Adrenal gland (tissue), 12 donors: ENCODE measurements around the gene CCT8. TPM values are rescaled to one million over a fixed set of nuclear protein-coding genes. Genes with fewer than 3 reads are reported as not detected.

ENCODE experiments used
- DNase-seq, 7 donors: peaks; one replicate each; pipeline ENCODE4 v3.0.0-alpha.2; 2019 to 2020
- H3K27ac ChIP-seq, 5 donors: fragments of 200-600 bp; sonication (generic) in 4 of 5; 1 replicate in 3 of 5; 2 replicates in 2 of 5; pipeline versions ENCODE4 v1.5.1 to v1.8.0; 2016 to 2020; ENCODE audit warnings: mild to moderate bottlenecking in 1 of 5
- H3K27me3 ChIP-seq: fragments of 200-600 bp; 2 replicates; pipeline ENCODE4 v1.8.0; 2021
- H3K36me3 ChIP-seq, 2 donors: fragments of 200-600 bp; replicated peaks in 1 of 2; 1 replicate in 1 of 2; 2 replicates in 1 of 2; pipeline versions ENCODE4 v1.5.1 to v1.8.0; 2018 to 2022
- H3K4me1 ChIP-seq, 2 donors: fragments of 200-600 bp; replicated peaks in 1 of 2; 1 replicate in 1 of 2; 2 replicates in 1 of 2; pipeline versions ENCODE4 v1.5.1 to v1.8.0; 2018 to 2021
- H3K4me3 ChIP-seq, 4 donors: fragments of 200-600 bp; sonication (generic) in 3 of 4; one replicate each; pipeline ENCODE4 v1.5.1; 2016 to 2018
- H3K9me3 ChIP-seq, 3 donors: fragments of 200-600 bp; sonication (generic) in 1 of 3; replicated peaks in 1 of 3; 1 replicate in 2 of 3; 2 replicates in 1 of 3; pipeline versions ENCODE4 v1.5.1 to v1.8.0; 2016 to 2021
- POLR2A ChIP-seq, 2 donors: fragments of 450-650 bp; IDR thresholded peaks; one replicate each; pipeline ENCODE4 v1.6.1; 2017; ENCODE audit warnings: antibody characterized with exemption in 2 of 2, mild to moderate bottlenecking in 2 of 2, moderate library complexity in 1 of 2
- WGBS, 4 donors: extraction: QIAGEN DNeasy Blood & Tissue Kit in 2 of 4; methylation state at CpG; one replicate each; pipeline versions ENCODE4 v1.1.5 to v1.1.7; 2013 to 2017; 5-methylcytosine and 5-hydroxymethylcytosine counted together
- intact Hi-C, 2 donors: fragments of 100-400 bp; cut with DNase I; formaldehyde crosslinking; loops; one replicate each; pipeline versions ENCODE4 v1.14.1 to v1.15.0; 2022 to 2023
- polyA plus RNA-seq, 3 donors: library from polyadenylated mRNA; stranded (reverse); fragments of 200-250 nt in 2 of 3; fragments of 350-450 nt in 1 of 3; fragmentation: Illumina TruSeq in 1 of 3; extraction: RNeasy Lipid Tissue Mini Kit (QIAGEN cat#74804) in 1 of 3; gene quantifications; one replicate each; pipeline ENCODE4 v1.2.3, GENCODE V29; 2013 to 2014
- total RNA-seq, 9 donors: library from RNA; depleted of rRNA in 4 of 9; stranded (reverse); fragments of >200 nt in 4 of 9; fragments of 120-200 nt in 1 of 9; fragmentation: NEBNext Ultra II Directional in 1 of 9; extraction: Animal tissue kit (Norgen Biotek cat#: 25700) in 1 of 9; gene quantifications; one replicate each; pipeline versions ENCODE4 v1.1.0 to v1.2.4, GENCODE V29; 2013 to 2023
- TF ChIP-seq, protein P1 (sequence below), 6 experiments: fragments of 450-650 bp in 4 of 6; fragments of 200-600 bp in 2 of 6; sonication (generic) in 1 of 6; IDR thresholded peaks; 1 replicate in 5 of 6; 2 replicates in 1 of 6; pipeline versions ENCODE4 v1.5.1 to v1.8.0; 2016 to 2021; ENCODE audit warnings: antibody characterized with exemption in 6 of 6, mild to moderate bottlenecking in 2 of 6, moderate library complexity in 1 of 6
- donor health status: healthy with polysubstance abuse.
- donor health status: Bipolar disorder and iron deficiency.
- donor health status: DM: yes; HTN: yes; CAD: no.
- donor health status: DM: no; HTN: no; CAD: no.
- donor health status: DM: no; HTN: no; CAD: no.
- donor health status: DM: yes; HTN: yes; CAD: no.

The CCT8 gene
- total and polyA plus RNA-seq, 12 donors, result 108 to 382 (median 165) TPM

- Histone ChIP-seq H3K9me3 (no peaks in the 10 kb centered on the region), H3K27ac (no peak overlapping the region), H3K4me3 (no peak overlapping the region), H3K27me3 (no peaks in the 10 kb centered on the region), H3K4me1 (no peaks in the 10 kb centered on the region), H3K36me3 (peaks cover 0 to 89% of the 10 kb centered on the region in 2 donors)
- 59 to 96% (median 89%) methylated on average over 1 of the region's 1 CpG for WGBS, 4 donors
- no peak for TF ChIP-seq POLR2A (IDR thresholded peaks at IDR 0.05)
- TF ChIP-seq, protein P1, sequence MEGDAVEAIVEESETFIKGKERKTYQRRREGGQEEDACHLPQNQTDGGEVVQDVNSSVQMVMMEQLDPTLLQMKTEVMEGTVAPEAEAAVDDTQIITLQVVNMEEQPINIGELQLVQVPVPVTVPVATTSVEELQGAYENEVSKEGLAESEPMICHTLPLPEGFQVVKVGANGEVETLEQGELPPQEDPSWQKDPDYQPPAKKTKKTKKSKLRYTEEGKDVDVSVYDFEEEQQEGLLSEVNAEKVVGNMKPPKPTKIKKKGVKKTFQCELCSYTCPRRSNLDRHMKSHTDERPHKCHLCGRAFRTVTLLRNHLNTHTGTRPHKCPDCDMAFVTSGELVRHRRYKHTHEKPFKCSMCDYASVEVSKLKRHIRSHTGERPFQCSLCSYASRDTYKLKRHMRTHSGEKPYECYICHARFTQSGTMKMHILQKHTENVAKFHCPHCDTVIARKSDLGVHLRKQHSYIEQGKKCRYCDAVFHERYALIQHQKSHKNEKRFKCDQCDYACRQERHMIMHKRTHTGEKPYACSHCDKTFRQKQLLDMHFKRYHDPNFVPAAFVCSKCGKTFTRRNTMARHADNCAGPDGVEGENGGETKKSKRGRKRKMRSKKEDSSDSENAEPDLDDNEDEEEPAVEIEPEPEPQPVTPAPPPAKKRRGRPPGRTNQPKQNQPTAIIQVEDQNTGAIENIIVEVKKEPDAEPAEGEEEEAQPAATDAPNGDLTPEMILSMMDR (IDR thresholded peaks at IDR 0.05), result no peak
- intact Hi-C loops, result loop anchor here in 1 of 2 donors (5.0 kb wide), 1 partner anchor 33 kb away; no protein-coding TSS in a partner anchor
- no peak for DNase-seq
Measured at GRCh38 chr21:29034678-29035077, 38.8 kb downstream of the CCT8 start.

DNA sequence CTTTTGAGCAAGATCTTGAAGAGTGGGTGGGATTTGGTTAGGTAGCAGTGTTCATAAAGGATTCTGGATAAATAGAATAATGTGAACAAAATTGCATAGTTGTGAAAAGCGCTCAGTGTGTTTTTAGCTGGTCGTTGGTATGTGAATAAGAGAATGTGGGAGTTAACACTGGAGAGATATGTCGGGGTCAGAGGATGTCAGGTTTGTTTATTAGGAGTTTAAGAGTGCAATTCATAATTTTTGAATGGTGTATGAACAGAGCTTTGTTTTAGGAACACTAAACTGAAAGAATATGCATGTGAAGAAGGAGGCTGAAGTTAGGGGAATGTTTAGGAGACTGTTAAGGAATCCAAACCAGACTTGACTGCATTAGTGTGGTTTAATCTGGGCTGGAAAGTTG lies 39.6 kb downstream of the CCT8 start:
- no peak overlapping the region for H3K27ac ChIP-seq
- TF ChIP-seq, protein P1 (IDR thresholded peaks at IDR 0.05), result no peak
- no peak for TF ChIP-seq POLR2A (IDR thresholded peaks at IDR 0.05)

DNA sequence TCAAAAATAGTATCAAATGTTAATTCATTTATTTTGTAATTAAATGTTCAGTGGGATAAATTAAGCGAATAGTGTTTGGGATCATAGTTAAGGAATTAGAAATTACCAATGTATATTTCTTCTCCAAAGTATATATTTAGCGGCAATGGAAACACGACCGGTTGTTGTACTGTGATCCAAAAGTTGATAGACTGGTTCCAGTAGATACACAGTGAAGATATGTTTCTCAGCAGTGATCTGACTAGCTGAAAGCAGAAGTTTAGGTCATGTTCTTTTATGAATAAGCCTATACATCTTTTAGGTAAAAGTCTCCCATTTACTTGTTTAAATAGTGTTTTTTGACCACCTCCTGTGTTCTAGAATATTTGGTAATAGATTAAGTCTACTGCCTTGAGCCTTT lies 40.1 kb downstream of the CCT8 start:
- H3K4me3 ChIP-seq, result no peak overlapping the region

More for the DNA sequence above, 39.6 kb downstream of the CCT8 start:
- H3K9me3 ChIP-seq, result no peaks in the 10 kb centered on the region
- no peaks in the 10 kb centered on the region for H3K4me1 ChIP-seq
- no peak for DNase-seq
- intact Hi-C loops, result loop anchor here in 1 of 2 donors (5.0 kb wide), 1 partner anchor 33 kb away; no protein-coding TSS in a partner anchor
- peaks cover 0 to 85% of the 10 kb centered on the region in 2 donors for H3K36me3 ChIP-seq
- no peak overlapping the region for H3K4me3 ChIP-seq
- WGBS, 4 donors, result 63 to 85% (median 79%) methylated on average over 3 of the region's 3 CpGs
- H3K27me3 ChIP-seq, result no peaks in the 10 kb centered on the region

GRCh38 chr21:29030909-29031308 lies 42.5 kb downstream of the CCT8 start:
- H3K4me3 ChIP-seq, result no peak overlapping the region
- H3K36me3 ChIP-seq, result peaks cover 0 to 55% of the 10 kb centered on the region in 2 donors
- intact Hi-C loops, result loop anchor here in 1 of 2 donors (5.0 kb wide), 1 partner anchor 36 kb away; no protein-coding TSS in a partner anchor
- H3K4me1 ChIP-seq, result peaks cover 2 to 13% of the 10 kb centered on the region in 2 donors
- H3K27me3 ChIP-seq, result no peaks in the 10 kb centered on the region
- H3K9me3 ChIP-seq, result no peaks in the 10 kb centered on the region
- TF ChIP-seq POLR2A (IDR thresholded peaks at IDR 0.05), result no peak
- TF ChIP-seq, protein P1 (IDR thresholded peaks at IDR 0.05), result no peak
- WGBS, 4 donors, result 83 to 91% (median 86%) methylated on average over 1 of the region's 1 CpG; no CpG with 5 or more reads in 1 of the 4 donors
- no peak for DNase-seq
- H3K27ac ChIP-seq, result no peak overlapping the region

More for the DNA sequence above, 40.1 kb downstream of the CCT8 start:
- intact Hi-C loops, result loop anchor here in 1 of 2 donors (5.0 kb wide), 1 partner anchor 34 kb away; no protein-coding TSS in a partner anchor
- Histone ChIP-seq H3K27me3 (no peaks in the 10 kb centered on the region), H3K4me1 (no peaks in the 10 kb centered on the region), H3K27ac (no peak overlapping the region), H3K9me3 (no peaks in the 10 kb centered on the region), H3K36me3 (peaks cover 0 to 79% of the 10 kb centered on the region in 2 donors)
- WGBS, 4 donors, result 68 to 91% (median 71%) methylated on average over 4 of the region's 4 CpGs
- TF ChIP-seq POLR2A (IDR thresholded peaks at IDR 0.05), result no peak
- TF ChIP-seq, protein P1 (IDR thresholded peaks at IDR 0.05), result no peak
- no peak for DNase-seq
